OCI-LY7 (cell line): Measurements from ENCODE around the gene PODN. TPM values are rescaled to one million over a fixed set of nuclear protein-coding genes. Genes with fewer than 3 reads are reported as not detected.

Experiments used
- BruUV-seq: library from RNA; stranded (reverse); fragments of 400-500 nt; replicated peaks from 2 replicates; lab custom pipeline; 2021; lab: Mats Ljungman, UMichigan
- CTCF ChIA-PET: fragments of 300-600 bp; sonication (Branson Sonifier 250); formaldehyde crosslinking; loops from one replicate; lab custom pipeline; 2022; ENCODE audit warnings: antibody characterized with exemption; ENCODE audit not compliant: unreplicated experiment; lab: Charles Lee
- POLR2A ChIA-PET: fragments of 300-600 bp; sonication (Branson Sonifier 250); formaldehyde crosslinking; loops from one replicate; lab custom pipeline; 2022; ENCODE audit warnings: antibody characterized with exemption; lab: Charles Lee
- DNase-seq: peaks from one replicate; pipeline ENCODE4 v3.0.0-alpha.2; 2015; ENCODE audit warnings: low spot score
- H2AFZ ChIP-seq: fragments of 200-600 bp; sonication (generic), shearing (Covaris generic); 2 replicates; pipeline ENCODE4 v1.6.1; 2014; ENCODE audit warnings: mild to moderate bottlenecking, antibody characterized with exemption, low read length, moderate library complexity
- H3K27ac ChIP-seq: fragments of 200-600 bp; sonication (generic); 2 replicates; pipeline ENCODE4 v1.5.1; 2014; ENCODE audit warnings: mixed run types, low read depth, mild to moderate bottlenecking, moderate library complexity, low read length, inconsistent platforms; ENCODE audit not compliant: poor library complexity, severe bottlenecking
- H3K36me3 ChIP-seq: fragments of 200-600 bp; sonication (generic); 2 replicates; pipeline ENCODE4 v1.6.1; 2014; ENCODE audit warnings: mild to moderate bottlenecking, antibody characterized with exemption, low read length, moderate library complexity, mixed read lengths; ENCODE audit not compliant: insufficient read depth
- H3K4me1 ChIP-seq: fragments of 200-600 bp; sonication (generic); 2 replicates; pipeline ENCODE4 v1.5.1; 2014; ENCODE audit warnings: mild to moderate bottlenecking, low read length; ENCODE audit not compliant: insufficient read depth, poor library complexity, severe bottlenecking
- H3K4me2 ChIP-seq: fragments of 200-600 bp; sonication (generic); 2 replicates; pipeline ENCODE4 v1.6.1; 2014; ENCODE audit warnings: mild to moderate bottlenecking, low read length
- H3K4me3 ChIP-seq: fragments of 200-600 bp; sonication (generic); 2 replicates; pipeline ENCODE4 v1.5.1; 2014; ENCODE audit warnings: mild to moderate bottlenecking, low read depth, low read length; ENCODE audit not compliant: poor library complexity, severe bottlenecking
- H3K79me2 ChIP-seq: fragments of 200-600 bp; sonication (generic); 2 replicates; pipeline ENCODE4 v1.6.1; 2016; ENCODE audit warnings: low read depth, mild to moderate bottlenecking, low read length, moderate library complexity, mixed read lengths; ENCODE audit not compliant: insufficient read depth
- H3K9me2 ChIP-seq: fragments of 200-600 bp; sonication (generic); 2 replicates; pipeline ENCODE4 v1.6.1; 2016; ENCODE audit warnings: mild to moderate bottlenecking, low read length, mixed read lengths; ENCODE audit not compliant: insufficient read depth
- H3K9me3 ChIP-seq: fragments of 200-600 bp; sonication (generic); 2 replicates; pipeline ENCODE4 v1.6.1; 2014; ENCODE audit warnings: mild to moderate bottlenecking, mixed run types, low read length, mixed read lengths
- H4K20me1 ChIP-seq: fragments of 200-600 bp; sonication (generic); 2 replicates; pipeline ENCODE4 v1.6.1; 2014; ENCODE audit warnings: mild to moderate bottlenecking, antibody characterized with exemption, low read length, moderate library complexity, mixed read lengths; ENCODE audit not compliant: insufficient read depth
- EZH2phosphoT487 ChIP-seq: fragments of 200-600 bp; sonication (generic); IDR thresholded peaks from 2 replicates; pipeline ENCODE4 v1.6.1; 2018; ENCODE audit warnings: low read depth, borderline replicate concordance, mild to moderate bottlenecking, mixed run types, antibody characterized with exemption, low read length, moderate library complexity, mixed read lengths
- intact Hi-C: fragments of 100-400 bp; cut with micrococcal nuclease; formaldehyde crosslinking; loops from one replicate; pipeline ENCODE4 v1.10.0; 2022; ENCODE audit not compliant: unreplicated experiment
- total RNA-seq, 2 experiments: library from RNA; depleted of rRNA in 1 of 2; stranded (reverse); fragments of >200 nt in 1 of 2; shearing (Covaris generic) in 1 of 2; gene quantifications; 2 replicates each; pipeline ENCODE4 v1.2.3, GENCODE V29; 2014 to 2022
- TF ChIP-seq, protein P1 (sequence below): fragments of 200-600 bp; sonication (generic); conservative IDR thresholded peaks from 2 replicates; pipeline ENCODE4 v1.5.1; 2014; ENCODE audit warnings: mild to moderate bottlenecking, antibody characterized with exemption, low read length, moderate library complexity, mixed read lengths

PODN gene
- total RNA-seq, 2 experiments from 2014 or later: not detected

DNA sequence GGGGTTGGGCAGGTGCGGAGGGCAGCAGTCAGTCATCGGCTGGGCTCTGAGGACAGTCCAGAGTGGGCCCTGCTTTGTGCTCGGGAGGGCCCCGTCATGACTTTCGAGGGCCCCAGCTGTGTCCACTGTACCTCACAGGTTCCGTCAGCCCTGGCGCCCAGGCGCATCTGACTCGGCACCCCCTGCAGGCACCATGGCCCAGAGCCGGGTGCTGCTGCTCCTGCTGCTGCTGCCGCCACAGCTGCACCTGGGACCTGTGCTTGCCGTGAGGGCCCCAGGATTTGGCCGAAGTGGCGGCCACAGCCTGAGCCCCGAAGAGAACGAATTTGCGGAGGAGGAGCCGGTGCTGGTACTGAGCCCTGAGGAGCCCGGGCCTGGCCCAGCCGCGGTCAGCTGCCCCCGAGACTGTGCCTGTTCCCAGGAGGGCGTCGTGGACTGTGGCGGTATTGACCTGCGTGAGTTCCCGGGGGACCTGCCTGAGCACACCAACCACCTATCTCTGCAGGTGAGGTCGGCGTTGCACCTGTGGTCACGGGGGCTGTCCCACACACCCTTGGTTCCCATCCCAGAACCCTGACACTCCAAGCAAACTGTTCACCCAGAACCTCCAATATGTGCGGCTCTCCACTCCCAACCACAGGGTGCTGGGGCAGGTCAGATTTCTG, 7.8 kb downstream of the PODN start:
- no peaks in the 10 kb centered on the region for H3K36me3 ChIP-seq
- intact Hi-C loops: no loop called here
- no peaks in the 10 kb centered on the region for H3K4me1 ChIP-seq
- no peaks in the 10 kb centered on the region for H3K9me3 ChIP-seq
- H2AFZ ChIP-seq: no peak overlapping the region
- TF ChIP-seq, protein P1, sequence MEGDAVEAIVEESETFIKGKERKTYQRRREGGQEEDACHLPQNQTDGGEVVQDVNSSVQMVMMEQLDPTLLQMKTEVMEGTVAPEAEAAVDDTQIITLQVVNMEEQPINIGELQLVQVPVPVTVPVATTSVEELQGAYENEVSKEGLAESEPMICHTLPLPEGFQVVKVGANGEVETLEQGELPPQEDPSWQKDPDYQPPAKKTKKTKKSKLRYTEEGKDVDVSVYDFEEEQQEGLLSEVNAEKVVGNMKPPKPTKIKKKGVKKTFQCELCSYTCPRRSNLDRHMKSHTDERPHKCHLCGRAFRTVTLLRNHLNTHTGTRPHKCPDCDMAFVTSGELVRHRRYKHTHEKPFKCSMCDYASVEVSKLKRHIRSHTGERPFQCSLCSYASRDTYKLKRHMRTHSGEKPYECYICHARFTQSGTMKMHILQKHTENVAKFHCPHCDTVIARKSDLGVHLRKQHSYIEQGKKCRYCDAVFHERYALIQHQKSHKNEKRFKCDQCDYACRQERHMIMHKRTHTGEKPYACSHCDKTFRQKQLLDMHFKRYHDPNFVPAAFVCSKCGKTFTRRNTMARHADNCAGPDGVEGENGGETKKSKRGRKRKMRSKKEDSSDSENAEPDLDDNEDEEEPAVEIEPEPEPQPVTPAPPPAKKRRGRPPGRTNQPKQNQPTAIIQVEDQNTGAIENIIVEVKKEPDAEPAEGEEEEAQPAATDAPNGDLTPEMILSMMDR: no peak
- TF ChIP-seq EZH2phosphoT487: no peak
- no TSS peak for BruUV-seq
- CTCF ChIA-PET: no interaction called here
- no peak overlapping the region for H3K4me2 ChIP-seq
- DNase-seq: no peak
- H4K20me1 ChIP-seq: no peaks in the 10 kb centered on the region
- POLR2A ChIA-PET: no interaction called here
- no peaks in the 10 kb centered on the region for H3K9me2 ChIP-seq
- H3K4me3 ChIP-seq: no peak overlapping the region
- no peak overlapping the region for H3K27ac ChIP-seq
- H3K79me2 ChIP-seq: no peaks in the 10 kb centered on the region

DNA sequence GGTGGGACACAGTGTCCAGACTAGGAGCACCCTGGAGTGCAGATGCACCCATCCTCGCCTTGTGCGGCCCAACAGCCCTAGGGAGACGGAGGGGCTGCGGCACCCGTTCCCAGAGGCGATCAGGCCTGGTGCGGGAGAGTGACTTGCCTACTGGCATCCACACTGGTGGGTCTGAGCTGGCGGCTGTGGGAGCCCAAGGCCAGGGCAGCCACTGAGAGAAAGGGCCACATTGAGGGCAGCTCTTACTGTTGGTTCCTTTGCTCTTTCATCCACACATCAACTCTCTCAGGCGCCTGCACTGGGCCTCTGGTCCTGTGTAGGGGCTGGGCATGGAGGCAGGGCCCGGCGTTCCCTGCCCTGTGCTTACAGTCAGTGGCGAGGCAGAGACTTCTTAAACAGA, 8.6 kb downstream of the PODN start:
- POLR2A ChIA-PET: no interaction called here

More for the DNA sequence above, 8.6 kb downstream of the PODN start:
- Histone ChIP-seq H3K9me3 (no peaks in the 10 kb centered on the region), H3K4me1 (no peaks in the 10 kb centered on the region), H4K20me1 (no peaks in the 10 kb centered on the region), H3K79me2 (no peaks in the 10 kb centered on the region), H3K4me2 (no peak overlapping the region), H3K27ac (no peak overlapping the region), H3K36me3 (no peaks in the 10 kb centered on the region), H3K4me3 (no peak overlapping the region), H3K9me2 (no peaks in the 10 kb centered on the region), H2AFZ (no peak overlapping the region)
- CTCF ChIA-PET: no interaction called here
- BruUV-seq: no TSS peak
- intact Hi-C loops: no loop called here
- no peak for DNase-seq
- TF ChIP-seq, protein P1: no peak
- no peak for TF ChIP-seq EZH2phosphoT487
